Activated CD8-positive, alpha-beta memory T cell treated with anti-CD3 and anti-CD28 coated beads for 36 hours (primary cell): ENCODE data around the gene SLX4IP. TPM values are rescaled to one million over a fixed set of nuclear protein-coding genes. Genes with fewer than 3 reads are reported as not detected.

Experiments used
- CTCF ChIA-PET: fragments of 350-600 bp; sonication (Branson Sonifier 250); formaldehyde crosslinking; loops from one replicate; lab custom pipeline; 2021; ENCODE audit warnings: antibody characterized with exemption; lab: Charles Lee
- POLR2A ChIA-PET: fragments of 350-600 bp; sonication (Branson Sonifier 250); formaldehyde crosslinking; loops from one replicate; lab custom pipeline; 2021; ENCODE audit warnings: antibody characterized with exemption; lab: Charles Lee
- total RNA-seq, 2 experiments: library from RNA; stranded (reverse); gene quantifications; one replicate each; pipeline ENCODE4 v1.2.3, GENCODE V29; 2021

The SLX4IP gene
- total RNA-seq, 2 experiments from 2014 or later, result 6.1 to 7.0 TPM

DNA sequence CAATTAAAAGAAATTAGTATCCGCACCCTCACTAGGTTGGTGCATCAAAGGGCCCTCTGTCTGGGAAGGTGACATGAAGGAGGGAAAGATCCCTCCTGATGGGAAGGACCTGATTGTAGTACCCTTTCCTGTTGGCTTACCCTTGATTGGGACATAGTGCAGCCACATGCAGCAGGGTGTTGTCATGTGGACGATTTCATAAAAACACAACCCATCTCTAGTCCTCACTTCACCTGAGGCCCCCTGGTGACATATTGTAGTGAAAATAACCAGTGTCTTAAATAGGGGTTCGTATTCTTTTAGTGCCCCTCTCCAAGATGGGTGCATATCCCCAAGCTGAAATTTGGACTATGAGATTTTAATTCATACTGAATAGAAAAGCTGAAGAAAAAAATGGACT lies 97.3 kb downstream of the SLX4IP start:
- ChIA-PET POLR2A (no interaction called here), CTCF (no interaction called here)

DNA sequence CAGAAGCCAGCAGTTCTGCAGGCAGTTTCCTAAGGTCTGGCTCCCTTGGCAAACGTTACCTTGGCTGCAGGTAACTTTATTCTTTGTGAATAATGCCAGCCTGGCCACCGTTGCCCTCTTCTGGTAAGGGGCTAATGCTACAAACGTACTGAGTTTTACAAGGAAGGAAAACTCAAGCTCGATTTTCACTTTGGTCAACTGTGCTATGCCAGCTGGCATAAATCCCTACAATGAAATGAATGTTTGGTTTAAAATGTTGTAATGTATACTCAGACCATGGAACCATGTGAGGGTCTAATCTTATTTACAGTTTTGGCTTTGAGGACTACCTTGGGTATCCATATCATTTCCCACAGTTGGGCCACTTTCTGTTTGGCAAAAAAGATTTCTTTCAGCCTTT lies 101.4 kb downstream of the SLX4IP start:
- ChIA-PET POLR2A (no interaction called here), CTCF (interaction anchor here (0.6 kb wide), 1 partner anchor 22 kb away, joined by 3 read pairs; no protein-coding TSS in a partner anchor)

DNA sequence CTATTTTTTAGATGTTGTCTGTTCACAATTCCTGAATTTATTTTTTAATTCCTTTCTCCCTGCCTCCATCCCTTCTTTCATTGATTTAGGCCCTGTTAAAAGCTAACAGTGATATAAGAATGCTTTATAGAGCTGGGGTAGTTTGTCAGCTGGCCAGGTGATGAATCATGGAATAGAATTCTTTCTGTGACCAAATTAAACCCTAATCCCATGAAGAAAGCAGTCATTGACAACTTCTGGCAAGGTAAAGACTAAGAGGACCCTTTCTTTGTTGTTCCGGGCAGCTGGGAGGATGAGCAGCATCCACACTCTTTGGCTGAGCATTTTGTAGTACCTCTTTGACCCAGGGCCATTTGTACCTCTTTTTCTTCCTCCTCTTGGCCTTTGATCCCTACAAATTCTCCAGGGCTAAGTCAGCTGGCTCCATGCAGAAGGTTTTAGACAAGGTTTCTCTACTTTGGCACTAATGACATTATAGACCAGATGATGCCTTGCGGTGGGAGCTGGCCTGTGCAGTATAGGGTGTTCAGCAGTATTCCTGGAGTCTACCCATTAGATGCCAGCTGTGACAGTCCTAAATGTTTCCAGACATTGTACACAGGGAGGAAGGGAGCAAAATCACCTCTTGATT lies 102.9 kb downstream of the SLX4IP start:
- POLR2A ChIA-PET, result no interaction called here
- CTCF ChIA-PET, result no interaction called here

DNA sequence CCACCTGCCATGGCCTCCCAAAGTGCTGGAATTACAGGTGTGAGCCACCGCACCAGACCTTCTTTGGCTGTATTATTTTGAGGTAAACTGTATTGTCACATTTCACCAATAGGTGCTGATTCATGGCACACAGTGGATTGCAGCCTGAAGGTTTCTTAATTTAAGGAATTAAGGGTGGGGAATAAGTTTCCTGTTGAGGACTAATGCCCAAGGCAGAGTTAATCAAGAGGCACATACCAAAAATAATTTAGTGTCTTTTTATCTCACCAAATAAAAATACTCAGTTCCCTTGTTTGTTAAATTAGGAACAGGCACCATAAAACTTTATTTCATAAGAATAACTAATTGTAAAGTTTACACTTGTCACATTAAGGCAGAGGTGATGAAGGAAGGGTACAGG lies 103.7 kb downstream of the SLX4IP start:
- CTCF ChIA-PET, result interaction anchor here (0.7 kb wide), 1 partner anchor 156 kb away, joined by 3 read pairs; no protein-coding TSS in a partner anchor
- POLR2A ChIA-PET, result no interaction called here

DNA sequence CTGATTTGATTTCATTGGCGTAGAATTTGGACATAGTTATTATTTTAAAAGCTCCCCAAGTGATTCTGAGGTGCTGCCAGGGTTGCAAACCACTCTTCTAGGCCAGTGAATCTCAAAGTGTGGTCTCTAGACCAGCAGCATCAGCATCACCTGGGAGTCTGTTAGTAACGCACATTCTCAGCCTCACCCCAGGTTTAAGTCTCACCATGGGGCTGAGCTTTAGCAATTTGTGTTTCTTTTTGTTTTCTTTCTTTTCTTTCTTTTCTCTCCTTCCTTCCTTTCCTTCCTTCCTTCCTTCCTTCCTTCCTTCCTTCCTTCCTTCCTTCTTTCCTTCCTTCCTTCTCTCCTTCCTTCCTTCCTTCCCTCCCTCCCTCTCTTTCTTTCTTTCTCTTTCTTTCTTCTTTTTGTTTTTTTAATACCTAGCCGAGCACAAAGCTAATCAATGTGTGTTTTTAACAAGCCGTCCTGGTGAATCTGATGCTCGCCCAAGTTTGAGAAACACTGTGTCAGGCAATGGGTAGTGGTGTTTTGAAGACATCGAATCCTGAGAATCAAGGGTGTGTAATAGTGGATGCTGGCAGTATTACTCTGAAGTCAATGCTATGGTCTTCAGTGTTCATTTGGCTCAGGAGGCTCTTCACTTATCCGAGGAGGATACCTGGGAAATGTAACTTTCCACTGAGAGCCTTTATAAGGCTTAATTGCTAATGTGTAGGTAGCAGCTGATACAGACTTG lies 104.9 kb downstream of the SLX4IP start:
- ChIA-PET POLR2A (no interaction called here), CTCF (interaction anchor here (0.6 to 0.7 kb wide), 2 partner anchors 101 to 236 kb away, joined by 3 to 4 read pairs; no protein-coding TSS in a partner anchor)

DNA sequence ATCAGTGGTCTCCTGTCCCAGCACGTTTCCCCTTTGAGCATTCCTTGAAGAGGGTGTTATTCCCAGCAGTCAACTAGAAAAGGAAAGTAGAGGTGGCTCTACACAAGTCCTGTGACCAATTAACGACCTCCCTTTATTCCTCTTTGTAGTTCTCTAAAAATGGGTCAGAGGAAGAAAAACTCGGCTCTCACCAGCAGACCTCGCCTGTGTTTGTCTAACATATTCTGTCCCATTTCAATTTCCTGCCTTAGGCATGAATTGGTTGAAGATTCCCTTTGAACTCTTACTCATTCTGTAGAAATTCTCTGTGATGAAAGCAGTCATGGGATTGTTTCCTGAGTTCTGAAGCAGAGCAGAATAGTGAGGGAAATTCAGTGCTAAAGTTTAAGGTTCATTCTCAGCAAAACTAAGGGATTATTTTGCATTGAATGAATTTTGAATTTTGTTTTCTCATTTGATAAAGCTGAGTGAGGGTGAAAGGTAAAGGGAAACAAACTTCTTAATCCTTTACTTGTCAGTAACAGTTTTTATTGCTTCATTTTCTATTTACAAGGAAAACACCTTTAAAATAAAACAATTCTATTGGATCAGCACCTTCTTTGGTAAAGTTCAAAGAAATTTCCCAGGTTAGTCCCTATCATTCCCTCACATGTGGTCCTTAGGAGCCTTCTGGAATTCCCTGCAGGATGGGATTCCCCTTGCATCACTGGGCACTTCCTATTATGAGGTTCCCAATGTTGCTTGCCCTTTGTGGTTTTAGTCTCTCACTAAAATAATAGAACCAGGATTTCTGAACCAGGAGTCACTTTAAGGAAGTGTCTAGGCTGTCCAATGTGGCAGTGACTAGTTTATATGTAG lies 105.8 kb downstream of the SLX4IP start:
- ChIA-PET CTCF (interaction anchor here (0.7 kb wide), 1 partner anchor 100 kb away, joined by 4 read pairs; no protein-coding TSS in a partner anchor), POLR2A (no interaction called here)

DNA sequence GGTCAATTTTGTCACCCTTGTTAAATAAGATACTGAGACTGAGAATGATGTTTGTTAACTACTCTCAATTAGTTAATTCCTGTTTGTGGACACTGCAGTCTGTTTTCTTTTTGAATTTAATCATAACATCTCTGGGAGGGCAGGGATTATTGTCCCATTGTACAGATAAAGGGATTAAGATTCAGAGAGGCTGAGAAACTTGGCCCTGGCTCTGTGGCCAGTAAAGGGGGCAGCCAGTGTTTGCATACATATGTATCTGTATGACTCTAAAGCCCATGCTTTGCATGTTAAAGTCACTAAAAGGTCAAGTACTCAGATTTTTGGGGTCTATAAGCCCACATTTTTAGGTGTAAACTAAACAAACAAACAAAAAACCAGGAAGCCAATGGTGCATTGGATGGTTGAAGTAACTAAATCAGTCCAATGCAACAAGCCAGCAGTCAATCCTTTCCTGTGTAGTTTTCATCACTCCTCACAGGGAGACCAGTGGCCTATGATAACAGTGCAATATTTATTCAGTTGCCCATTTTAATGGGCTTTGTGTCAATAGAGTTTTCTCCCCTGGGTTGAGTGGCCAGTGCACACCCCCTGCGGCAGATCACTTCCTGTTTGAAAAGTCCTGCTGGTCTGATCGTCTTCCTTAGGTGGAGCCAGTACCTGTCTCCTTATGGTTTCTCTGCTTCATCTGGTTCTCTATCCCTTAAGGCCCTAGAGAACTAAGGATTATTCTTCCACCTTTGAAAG lies 106.7 kb downstream of the SLX4IP start:
- ChIA-PET CTCF (no interaction called here), POLR2A (no interaction called here)

DNA sequence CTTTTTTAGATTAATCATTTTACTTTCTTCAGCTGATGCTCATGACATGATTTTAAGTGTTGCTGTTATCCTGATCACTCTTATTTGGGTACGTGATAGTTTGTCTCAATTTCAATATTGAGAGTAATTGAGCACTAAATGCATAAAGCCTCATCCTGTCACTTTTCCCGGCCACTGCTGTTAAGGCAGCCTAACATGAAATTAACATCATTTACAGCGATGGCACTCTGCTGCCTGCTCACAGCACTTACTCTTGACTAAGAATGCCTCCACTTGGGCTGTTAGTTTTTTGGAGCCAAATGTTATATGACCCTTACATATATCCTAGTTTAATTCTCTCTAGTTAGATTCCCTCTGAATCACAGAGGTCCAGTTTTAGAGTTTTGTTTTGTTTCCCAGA lies 107.3 kb downstream of the SLX4IP start:
- ChIA-PET CTCF (no interaction called here), POLR2A (no interaction called here)

DNA sequence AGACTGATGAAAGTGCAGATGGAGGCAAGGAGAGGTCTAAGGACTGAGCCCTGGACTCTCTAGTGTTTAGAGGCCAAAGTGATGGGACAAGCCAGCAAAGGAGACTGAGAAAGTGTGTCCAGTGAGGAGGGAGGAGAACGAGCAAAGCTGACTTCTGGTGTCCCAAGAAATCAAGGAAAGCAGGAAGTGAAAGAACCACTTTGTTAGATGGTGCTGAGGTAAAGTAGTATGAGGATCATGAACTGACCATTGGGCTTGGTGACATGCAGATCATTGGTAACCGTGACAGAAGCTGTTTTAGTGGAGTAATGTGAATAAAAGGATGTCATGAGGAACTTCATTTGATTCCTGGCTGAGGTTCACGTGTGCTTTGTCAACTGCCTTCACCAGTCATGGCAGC lies 108.4 kb downstream of the SLX4IP start:
- POLR2A ChIA-PET, result no interaction called here
- CTCF ChIA-PET, result no interaction called here

DNA sequence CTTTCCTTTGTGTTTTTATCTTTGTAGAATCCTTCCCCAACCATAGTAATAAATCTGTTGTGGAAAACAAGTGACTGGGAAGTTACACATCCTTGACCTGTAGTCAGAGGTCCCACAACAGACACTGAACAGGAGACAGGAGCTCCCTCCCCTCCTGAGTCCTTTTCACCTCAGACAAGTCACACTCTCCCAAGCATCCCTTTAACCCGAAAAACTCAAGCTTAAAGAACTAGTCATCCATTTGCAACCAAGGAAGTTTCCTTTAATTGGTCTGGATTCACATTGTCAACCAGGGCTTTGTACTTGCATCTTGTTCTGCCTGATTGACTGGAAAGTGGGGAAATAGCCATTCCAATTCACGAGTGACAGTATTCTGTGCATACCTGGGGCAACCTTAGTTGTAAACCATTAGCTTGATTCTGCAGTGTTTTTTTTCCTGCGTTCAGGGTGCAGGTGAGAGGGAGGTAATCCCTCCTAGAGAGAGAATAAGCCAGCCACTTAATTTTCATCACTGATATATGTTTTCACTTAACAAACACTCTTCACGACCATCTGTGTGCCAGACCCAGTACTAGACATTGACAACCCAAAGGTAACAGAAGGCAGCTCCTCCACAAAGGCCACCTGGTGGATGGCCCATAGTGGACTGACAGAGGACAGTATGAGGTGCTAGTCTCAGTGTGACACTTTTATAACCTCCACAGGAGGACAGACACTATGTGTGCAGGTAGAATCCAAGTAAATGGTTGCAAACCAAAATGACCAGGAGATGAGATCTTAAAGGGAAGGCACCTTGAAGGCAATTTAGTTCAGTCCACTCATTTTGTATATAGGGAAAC lies 112.4 kb downstream of the SLX4IP start:
- ChIA-PET CTCF (no interaction called here), POLR2A (no interaction called here)

DNA sequence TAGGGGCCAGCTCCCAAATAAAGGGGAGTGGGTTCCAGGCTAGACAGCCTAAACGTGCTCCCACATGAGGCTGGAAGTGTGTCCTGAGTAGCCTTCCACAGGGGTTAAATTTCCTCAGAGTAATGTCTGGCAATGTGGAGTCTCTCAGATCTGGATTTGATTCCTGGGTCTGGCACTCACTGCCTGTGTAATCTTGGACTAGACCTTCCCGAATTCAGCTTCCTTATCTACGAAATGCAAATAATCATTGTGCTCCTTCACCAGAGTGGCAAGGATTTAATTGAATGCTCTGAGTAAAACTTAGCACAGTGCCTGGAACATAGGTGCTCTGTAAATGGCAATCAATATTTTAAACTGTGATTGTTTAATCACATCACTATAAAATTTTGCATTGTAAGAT lies 114.4 kb downstream of the SLX4IP start:
- POLR2A ChIA-PET, result no interaction called here
- CTCF ChIA-PET, result interaction anchor here (1.0 kb wide), 1 partner anchor 9 kb away, joined by 3 read pairs; no protein-coding TSS in a partner anchor

DNA sequence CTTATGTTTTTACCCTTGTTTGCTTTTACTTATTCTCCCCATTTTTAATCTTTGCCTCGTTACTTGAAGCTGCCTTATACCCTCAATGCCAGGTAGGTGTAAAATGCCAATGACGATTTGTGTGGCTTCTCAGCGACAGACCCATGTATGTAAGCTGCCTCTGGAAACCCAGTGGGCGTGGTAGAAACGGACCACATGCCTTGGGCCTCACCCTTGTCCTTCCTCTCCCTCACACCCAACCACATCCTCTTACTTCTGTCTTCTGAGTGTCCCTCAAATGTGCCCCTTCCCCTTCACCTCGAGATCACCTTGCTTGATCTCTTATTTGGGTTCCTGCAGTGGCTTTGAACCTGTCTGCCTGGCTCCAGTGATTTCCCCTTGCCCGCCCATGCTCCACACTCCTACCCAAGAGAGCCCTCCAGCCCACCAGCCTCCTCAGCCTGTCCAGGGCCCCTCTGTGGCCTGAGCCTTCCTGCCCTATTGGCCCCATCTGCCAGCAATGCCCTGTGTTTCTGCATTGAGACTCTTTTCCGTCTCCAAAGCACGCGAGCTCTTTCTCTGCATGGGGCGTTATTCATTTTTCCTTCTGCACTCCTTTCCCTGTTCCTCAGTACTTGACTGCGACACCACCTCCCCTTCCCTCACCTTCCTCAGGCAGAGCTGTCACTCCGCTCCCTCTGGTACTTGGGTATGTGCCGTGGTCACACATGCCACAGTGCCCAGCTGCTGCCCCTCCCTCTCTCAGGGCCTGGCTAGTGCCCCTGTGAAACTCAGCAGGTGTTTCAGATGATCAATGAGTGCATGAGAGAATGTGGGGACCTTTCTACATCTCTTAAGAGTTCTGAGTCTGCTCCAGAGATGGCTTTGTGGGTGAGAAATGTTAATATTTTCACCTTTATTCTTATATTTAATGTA lies 115.4 kb downstream of the SLX4IP start:
- POLR2A ChIA-PET, result no interaction called here

DNA sequence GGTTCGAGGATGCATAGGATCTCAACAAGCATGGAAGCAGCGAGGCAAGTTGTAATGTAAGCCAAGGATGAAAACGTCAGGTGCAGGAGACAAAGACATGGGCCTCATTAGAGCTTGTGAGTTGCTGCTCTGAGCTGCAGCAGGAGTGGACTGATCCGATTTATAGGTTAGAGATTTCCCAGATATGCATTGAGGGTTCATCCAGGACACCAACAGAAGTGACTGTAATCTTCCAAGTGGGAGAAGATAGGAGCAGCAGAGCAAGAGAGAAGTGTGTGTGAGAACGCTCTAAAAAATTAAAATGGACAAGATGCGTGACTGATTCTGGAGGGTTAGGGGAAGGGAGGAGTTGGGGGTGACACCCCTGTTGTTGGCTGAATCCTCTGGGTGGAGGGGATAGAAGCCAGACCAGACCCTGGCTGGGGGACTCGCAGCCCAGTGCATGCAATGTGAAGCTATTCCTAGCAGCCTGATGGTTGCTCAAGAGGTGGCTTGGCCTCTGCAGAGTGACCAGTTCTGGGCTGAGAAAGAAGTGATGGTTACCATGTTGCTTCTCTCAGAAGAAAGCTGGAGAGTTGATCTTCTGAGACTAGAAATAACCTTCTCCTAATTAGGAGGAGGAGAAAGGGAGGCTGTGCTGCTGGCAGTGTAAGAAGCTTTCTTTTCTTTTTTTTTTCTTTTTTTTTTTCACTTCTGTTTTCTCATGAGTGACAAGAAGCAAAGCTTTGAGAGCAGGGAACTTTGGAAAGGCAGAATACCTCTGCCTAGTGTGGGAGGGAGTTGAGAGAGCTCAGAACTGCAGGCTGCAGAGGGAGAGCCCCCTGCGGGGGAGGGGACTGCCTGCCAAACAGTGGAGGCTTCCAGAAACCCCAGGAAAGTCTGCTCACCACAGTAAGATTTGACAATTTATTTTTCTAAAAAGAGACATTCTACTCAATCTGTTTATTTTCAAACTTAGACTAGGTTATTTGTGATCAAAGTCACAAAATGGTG lies 116.9 kb downstream of the SLX4IP start:
- POLR2A ChIA-PET, result no interaction called here
- CTCF ChIA-PET, result no interaction called here

More for the DNA sequence above, 115.4 kb downstream of the SLX4IP start:
- CTCF ChIA-PET, result no interaction called here

DNA sequence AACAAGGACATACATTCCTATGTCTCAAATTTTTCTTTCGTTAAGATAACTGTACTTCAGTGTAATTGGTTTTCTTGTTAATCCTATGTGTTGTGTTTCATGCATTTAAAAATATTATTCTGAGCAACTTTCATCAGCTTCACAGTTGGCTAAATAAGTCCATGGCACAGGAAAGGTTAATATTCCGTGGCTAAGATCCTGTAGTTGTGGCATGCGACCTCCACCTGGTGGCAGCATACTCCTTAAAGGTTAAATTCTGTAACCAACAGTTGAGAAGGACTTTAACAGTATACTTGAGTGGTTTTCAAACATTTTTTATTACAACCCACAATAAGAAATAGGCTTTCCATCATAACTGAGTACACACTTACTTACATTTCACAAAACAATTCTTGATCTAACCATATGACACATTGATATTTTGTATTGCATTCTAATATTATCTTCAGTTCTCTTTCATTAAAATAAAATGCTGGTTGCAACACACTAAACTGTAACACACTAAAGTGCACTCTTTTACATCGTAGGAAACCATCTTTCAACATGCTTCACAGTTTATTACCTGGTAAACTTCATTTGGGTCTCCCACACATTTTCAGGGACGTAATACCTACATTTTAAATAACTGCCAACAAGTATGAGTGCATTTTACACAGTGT lies 118.3 kb downstream of the SLX4IP start:
- CTCF ChIA-PET, result no interaction called here
- POLR2A ChIA-PET, result no interaction called here

DNA sequence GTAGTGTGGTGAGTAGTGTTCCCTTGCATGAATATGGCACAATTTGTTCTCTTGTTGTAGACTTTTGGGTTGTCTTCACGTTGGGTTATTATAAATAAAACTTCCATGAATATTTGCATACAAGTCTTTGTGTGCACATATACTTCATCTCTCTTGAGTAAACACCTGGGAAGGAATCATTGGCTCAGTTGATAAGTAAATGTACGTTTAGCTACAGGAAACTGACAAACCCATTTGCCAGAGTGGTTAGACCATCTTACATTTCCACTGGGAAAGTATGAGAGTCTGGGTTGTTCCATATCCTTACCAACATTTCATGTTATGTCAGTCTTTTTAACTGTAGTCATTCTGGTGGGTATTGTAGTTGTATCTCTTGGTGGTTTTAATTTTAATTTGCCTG lies 119.2 kb downstream of the SLX4IP start:
- CTCF ChIA-PET, result no interaction called here

DNA sequence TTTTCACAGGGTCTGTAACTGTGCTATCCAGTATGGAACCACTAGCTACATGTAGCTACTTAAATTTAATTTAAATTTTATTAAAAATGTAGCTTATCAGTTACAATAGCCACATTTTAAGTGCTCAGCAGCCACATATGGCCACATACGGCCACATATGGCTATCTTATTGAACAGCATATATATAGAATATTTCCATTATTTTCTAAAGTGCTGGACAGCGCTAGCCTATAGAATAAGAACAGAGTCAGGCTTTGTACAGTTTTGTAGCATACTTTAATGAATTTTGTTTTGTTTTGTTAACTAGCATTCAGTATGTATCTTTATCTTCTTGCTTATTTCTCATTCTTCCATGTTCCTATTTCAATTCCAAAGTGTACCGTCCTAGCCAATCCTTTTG lies 120.3 kb downstream of the SLX4IP start:
- ChIA-PET POLR2A (no interaction called here), CTCF (no interaction called here)

More for the DNA sequence above, 119.2 kb downstream of the SLX4IP start:
- POLR2A ChIA-PET, result no interaction called here
